Fibroblast of lung (primary cell): ENCODE measurements around the gene TPCN2.

Experiments used
- EZH2 ChIP-seq: IDR thresholded peaks from 2 replicates; pipeline ENCODE4 v1.5.1; 2012; ENCODE audit warnings: low read length, control low read depth, mild to moderate bottlenecking; ENCODE audit errors: missing control alignments
- TF ChIP-seq, protein P1 (sequence below), 2 donors: IDR thresholded peaks in 1 of 2; conservative IDR thresholded peaks in 1 of 2; 1 replicate in 1 of 2; 2 replicates in 1 of 2; pipeline ENCODE4 v1.5.1; 2011 to 2012; ENCODE audit warnings: low read length in 2 of 2, control low read depth in 1 of 2, inconsistent platforms in 1 of 2, low read depth in 1 of 2, mild to moderate bottlenecking in 1 of 2

DNA sequence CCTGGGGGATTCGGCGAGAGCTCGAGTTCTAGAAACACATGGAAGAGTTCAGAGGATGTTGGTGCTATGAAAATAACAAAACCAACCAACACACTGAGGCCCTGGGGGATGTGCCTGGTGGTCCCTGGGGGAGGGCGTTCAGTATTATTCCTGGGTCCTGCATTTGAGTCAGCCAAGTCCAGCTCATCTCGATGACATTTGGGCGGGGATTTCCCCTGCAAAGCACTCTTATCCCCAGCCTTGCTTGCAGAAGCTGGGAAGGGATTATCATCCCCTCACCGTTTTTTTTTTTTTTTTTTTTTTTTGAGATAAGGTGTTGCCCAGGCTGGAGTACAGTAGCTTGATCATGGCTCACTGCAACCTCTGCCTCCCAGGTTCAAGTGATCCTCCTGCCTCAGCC, 104.9 kb downstream of the TPCN2 start:
- TF ChIP-seq, protein P1, sequence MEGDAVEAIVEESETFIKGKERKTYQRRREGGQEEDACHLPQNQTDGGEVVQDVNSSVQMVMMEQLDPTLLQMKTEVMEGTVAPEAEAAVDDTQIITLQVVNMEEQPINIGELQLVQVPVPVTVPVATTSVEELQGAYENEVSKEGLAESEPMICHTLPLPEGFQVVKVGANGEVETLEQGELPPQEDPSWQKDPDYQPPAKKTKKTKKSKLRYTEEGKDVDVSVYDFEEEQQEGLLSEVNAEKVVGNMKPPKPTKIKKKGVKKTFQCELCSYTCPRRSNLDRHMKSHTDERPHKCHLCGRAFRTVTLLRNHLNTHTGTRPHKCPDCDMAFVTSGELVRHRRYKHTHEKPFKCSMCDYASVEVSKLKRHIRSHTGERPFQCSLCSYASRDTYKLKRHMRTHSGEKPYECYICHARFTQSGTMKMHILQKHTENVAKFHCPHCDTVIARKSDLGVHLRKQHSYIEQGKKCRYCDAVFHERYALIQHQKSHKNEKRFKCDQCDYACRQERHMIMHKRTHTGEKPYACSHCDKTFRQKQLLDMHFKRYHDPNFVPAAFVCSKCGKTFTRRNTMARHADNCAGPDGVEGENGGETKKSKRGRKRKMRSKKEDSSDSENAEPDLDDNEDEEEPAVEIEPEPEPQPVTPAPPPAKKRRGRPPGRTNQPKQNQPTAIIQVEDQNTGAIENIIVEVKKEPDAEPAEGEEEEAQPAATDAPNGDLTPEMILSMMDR (conservative IDR thresholded peaks at IDR 0.05 in 1 of 2, IDR thresholded peaks at IDR 0.05 in 1 of 2; ENCODE audit: low read depth in 1 of 2, low read length in 2 of 2), result no peak
- TF ChIP-seq EZH2, result no peak
